Calu3 (cell line): Measurements from ENCODE around the gene AP2B1. TPM values are rescaled to one million over a fixed set of nuclear protein-coding genes. Genes with fewer than 3 reads are reported as not detected.
A peak's percentile ranks its signal among the peaks of the same experiment; 100 is the strongest.
"Not testable (repeated sequence)": the region's sequence is repeated elsewhere in the genome, so short reads cannot be mapped to it uniquely, and the experiment has no call there.

ENCODE experiments used
- BruUV-seq: library from RNA; stranded (reverse); fragments of 400-500 nt; replicated peaks from 2 replicates; lab custom pipeline; 2021; lab: Mats Ljungman, UMichigan
- CTCF ChIA-PET: fragments of 300-600 bp; sonication (Branson Sonifier 250); formaldehyde crosslinking; loops from one replicate; lab custom pipeline; 2022; ENCODE audit warnings: antibody characterized with exemption; lab: Charles Lee
- DNase-seq: peaks from one replicate; pipeline ENCODE4 v3.0.0; 2022
- H3K27ac Mint-ChIP-seq: one replicate; pipeline ENCODE4 v1.8.0; 2022; ENCODE audit warnings: mixed read lengths; ENCODE audit not compliant: unreplicated experiment
- H3K27me3 Mint-ChIP-seq: one replicate; pipeline ENCODE4 v1.8.0; 2022; ENCODE audit warnings: mixed read lengths; ENCODE audit not compliant: unreplicated experiment
- H3K36me3 Mint-ChIP-seq: one replicate; pipeline ENCODE4 v1.8.0; 2022; ENCODE audit warnings: mild to moderate bottlenecking, moderate library complexity, mixed read lengths; ENCODE audit not compliant: insufficient read depth, unreplicated experiment
- H3K4me1 Mint-ChIP-seq: one replicate; pipeline ENCODE4 v1.8.0; 2022; ENCODE audit warnings: mild to moderate bottlenecking, low read depth, mixed read lengths; ENCODE audit not compliant: unreplicated experiment
- H3K4me3 Mint-ChIP-seq: one replicate; pipeline ENCODE4 v1.8.0; 2022; ENCODE audit warnings: mild to moderate bottlenecking, low read depth, moderate library complexity, mixed read lengths; ENCODE audit not compliant: unreplicated experiment
- H3K9me3 Mint-ChIP-seq: one replicate; pipeline ENCODE4 v1.8.0; 2022; ENCODE audit warnings: low read depth, mixed read lengths; ENCODE audit not compliant: unreplicated experiment
- CTCF ChIP-seq: fragments of 200-600 bp; IDR thresholded peaks from one replicate; pipeline ENCODE4 v1.8.0; 2022; ENCODE audit warnings: antibody characterized with exemption; ENCODE audit not compliant: unreplicated experiment
- intact Hi-C: fragments of 100-400 bp; cut with micrococcal nuclease; formaldehyde crosslinking; loops from one replicate; pipeline ENCODE4 v1.10.0; 2022; ENCODE audit not compliant: unreplicated experiment
- total RNA-seq: library from RNA; stranded (reverse); gene quantifications from 2 replicates; pipeline ENCODE4 v1.2.3, GENCODE V29; 2022

Gene AP2B1
- total RNA-seq, 1 experiment from 2014 or later: 309 TPM

- Mint-ChIP-seq H3K27ac (no peak overlapping the region), H3K27me3 (peaks cover 37% of the 10 kb centered on the region), H3K4me1 (no peaks in the 10 kb centered on the region), H3K9me3 (no peaks in the 10 kb centered on the region), H3K36me3 (no peaks in the 10 kb centered on the region), H3K4me3 (no peak overlapping the region)
- no TSS peak for BruUV-seq
- no peak for DNase-seq
- TF ChIP-seq CTCF: no peak
- intact Hi-C loops: no loop called here
- CTCF ChIA-PET: no interaction called here
These were observed 27.5 kb upstream of the AP2B1 start for GRCh38 chr17:35559495-35560210.

- intact Hi-C loops: no loop called here
- H3K27me3 Mint-ChIP-seq: peaks cover 37% of the 10 kb centered on the region
- no peaks in the 10 kb centered on the region for H3K36me3 Mint-ChIP-seq
- no peak for DNase-seq
- no peak for TF ChIP-seq CTCF
- BruUV-seq: no TSS peak
- CTCF ChIA-PET: interaction anchor here (0.9 kb wide), 1 partner anchor 248 kb away, joined by 3 read pairs; no protein-coding TSS in a partner anchor
- H3K4me3 Mint-ChIP-seq: no peak within 1 kb of the TSS
- no peaks in the 10 kb centered on the region for H3K9me3 Mint-ChIP-seq
- H3K27ac Mint-ChIP-seq: no peak within 1 kb of the TSS
- no peaks in the 10 kb centered on the region for H3K4me1 Mint-ChIP-seq
These were observed 26.4 kb upstream of the AP2B1 start, which contains the start of gene SLFN14 for GRCh38 chr17:35560703-35561102. Gene SLFN14, minus strand, starts transcription at chr17:35560819. Its CDS starts 2,757 bp downstream, at chr17:35558062.

- not testable (repeated sequence) for DNase-seq
These were observed 23.9 kb upstream of the AP2B1 start for GRCh38 chr17:35563181-35563580.

GRCh38 chr17:35566968-35567367 is 20.2 kb upstream of the AP2B1 start:
- Mint-ChIP-seq H3K36me3 (peaks cover 30% of the 10 kb centered on the region), H3K27me3 (no peaks in the 10 kb centered on the region), H3K4me3 (peak overlapping the region; percentile 77), H3K9me3 (no peaks in the 10 kb centered on the region), H3K4me1 (peaks cover 19% of the 10 kb centered on the region), H3K27ac (no peak overlapping the region)
- no peak for DNase-seq
- TF ChIP-seq CTCF: no peak
- BruUV-seq: no TSS peak
- intact Hi-C loops: no loop called here
- CTCF ChIA-PET: interaction anchor here (0.8 kb wide), 1 partner anchor 220 kb away, joined by 3 read pairs; no protein-coding TSS in a partner anchor

More at GRCh38 chr17:35563181-35563580, 23.9 kb upstream of the AP2B1 start:
- H3K4me3 Mint-ChIP-seq, H3K27ac Mint-ChIP-seq, H3K9me3 Mint-ChIP-seq, BruUV-seq, CTCF ChIA-PET, H3K4me1 Mint-ChIP-seq, intact Hi-C loops: not testable (repeated sequence)
- peaks cover 23% of the 10 kb centered on the region for H3K27me3 Mint-ChIP-seq
- peaks cover 14% of the 10 kb centered on the region for H3K36me3 Mint-ChIP-seq

- DNase-seq: peak; percentile 36
- BruUV-seq: no TSS peak
- Mint-ChIP-seq H3K9me3 (no peaks in the 10 kb centered on the region), H3K27ac (peak overlapping the region; percentile 70), H3K36me3 (peaks cover 30% of the 10 kb centered on the region), H3K4me1 (peaks cover 19% of the 10 kb centered on the region), H3K27me3 (no peaks in the 10 kb centered on the region), H3K4me3 (peak overlapping the region; percentile 77)
- intact Hi-C loops: no loop called here
- no peak for TF ChIP-seq CTCF
- CTCF ChIA-PET: interaction anchor here (1.8 kb wide), 1 partner anchor 10 kb away, joined by 5 read pairs; the partner anchor contains the start of gene PEX12
These were observed 18.6 kb upstream of the AP2B1 start for GRCh38 chr17:35568561-35568960.
